ENCODE data around the gene WDR88. TPM values are rescaled to one million over a fixed set of nuclear protein-coding genes. Genes with fewer than 3 reads are reported as not detected.

The WDR88 gene
- total and polyA plus RNA-seq, 2 of the 13 experiments (the other 11 are each of a cell fraction or from before 2014, with no cell fraction given), result not detected

DNA sequence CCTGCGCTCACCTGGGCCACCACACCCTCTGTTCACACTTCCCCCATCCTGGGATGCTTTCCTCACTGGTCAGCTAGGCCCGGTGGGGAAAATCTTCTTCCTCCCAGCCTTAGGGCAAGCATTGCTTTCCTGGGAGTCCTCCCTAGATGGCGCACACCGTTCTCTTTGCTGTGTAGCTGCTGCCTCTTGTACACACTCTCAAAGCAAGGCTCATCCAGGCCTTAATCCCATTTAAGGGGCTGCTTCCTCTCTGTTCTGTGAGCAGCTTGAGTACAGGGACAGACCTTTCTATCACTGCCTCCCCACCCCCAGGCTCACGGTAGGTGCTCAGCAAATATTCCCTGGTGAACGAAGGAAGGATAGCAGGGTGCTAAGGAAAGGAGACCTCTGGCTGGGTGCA is 82.7 kb downstream of the WDR88 start (continued):
- TF ChIP-seq XRCC5 (optimal IDR thresholded peaks at IDR 0.05; ENCODE audit: low read length) (peak; percentile 58), ZFX (CRISPR knock-in tag; IDR thresholded peaks at IDR 0.05; ENCODE audit: low read depth) (peak; percentile 53)

DNA sequence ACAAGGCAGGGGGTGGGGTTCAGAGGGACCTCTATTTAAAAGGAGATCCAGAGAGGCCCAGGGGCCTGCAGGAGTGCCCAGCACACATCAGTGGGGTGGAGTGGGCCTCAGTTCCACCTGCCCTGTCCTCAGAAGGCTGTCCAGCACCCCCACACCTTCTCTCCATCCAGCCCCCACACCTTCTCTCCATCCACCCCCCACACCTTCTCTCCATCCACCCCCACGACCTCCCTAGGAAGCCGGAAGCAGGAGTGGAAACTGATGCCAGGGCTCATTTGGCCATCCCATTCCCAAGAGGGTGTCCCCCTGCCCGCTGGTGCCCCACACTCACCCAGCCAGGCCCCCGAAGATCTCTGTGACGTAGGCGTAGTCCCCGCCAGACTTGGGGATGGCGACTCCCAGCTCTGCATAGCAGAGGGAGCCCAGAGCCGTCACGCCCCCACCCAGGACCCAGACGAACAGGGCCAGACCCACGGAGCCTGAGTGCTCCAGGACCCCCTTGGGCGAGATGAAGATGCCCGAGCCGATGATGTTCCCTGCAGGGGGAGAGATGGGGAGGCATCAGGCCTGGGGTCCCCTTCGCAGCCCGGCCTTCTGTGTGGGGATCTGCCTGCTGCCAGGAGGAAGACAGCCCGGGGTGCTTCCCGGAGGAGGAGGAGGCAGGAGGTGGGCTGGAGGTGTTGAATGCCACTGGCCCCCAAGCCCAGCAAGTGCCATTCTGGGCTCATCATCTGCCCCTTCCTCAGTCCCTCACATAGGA is 83.7 kb downstream of the WDR88 start:
- in situ Hi-C loops (cut with HindIII; ENCODE audit: extremely low pct_ligation_motif_present, low pct_unique_long_range_greater_than_20kb), result no loop called here
- DNase-seq (ENCODE audit: low spot score) (no peak), FAIRE-seq (no peak), ATAC-seq (no peak)
- no peaks in the 10 kb centered on the region for H3K36me3 ChIP-seq (replicated peaks in 1 of 2; ENCODE audit: control insufficient read depth in 1 of 2, insufficient read depth in 2 of 2, low read length in 2 of 2)
- no peak overlapping the region for H3K9ac ChIP-seq (ENCODE audit: insufficient read depth, low read depth, low read length)
- peak overlapping the region; percentile 57; the same call in 1 of the 2 replicates for H3K4me2 ChIP-seq (ENCODE audit: low read depth, low read length)
- ChIA-PET CTCF (ENCODE audit: low intra/inter-chr PET ratio, low total read pairs) (no interaction called here), POLR2A (no interaction called here)
- no peaks in the 10 kb centered on the region for H4K20me1 ChIP-seq (ENCODE audit: insufficient read depth, low read length)
- no peaks in the 10 kb centered on the region for H3K9me3 ChIP-seq (ENCODE audit: low read length)
- H3K4me3 ChIP-seq (replicated peaks in 1 of 3; ENCODE audit: insufficient read depth in 1 of 3, low read depth in 2 of 3, low read length in 3 of 3), result peak overlapping the region in 1 of 3 experiments; percentile 32; a peak in 1 of 6 replicates
- no peaks in the 10 kb centered on the region for H3K79me2 ChIP-seq (ENCODE audit: insufficient read depth, low read length)
- H3K4me1 ChIP-seq (ENCODE audit: insufficient read depth, low read length), result peaks cover 41% of the 10 kb centered on the region
- BruUV-seq (replicated peaks), result no TSS peak
- H3K27me3 ChIP-seq (ENCODE audit: control insufficient read depth in 1 of 2, insufficient read depth in 2 of 2, low read length in 2 of 2), result peaks cover 12 to 28% of the 10 kb centered on the region in 2 experiments
- H2AFZ ChIP-seq (ENCODE audit: low read length), result no peak overlapping the region
- intact Hi-C loops (cut with micrococcal nuclease; ENCODE audit: unreplicated experiment), result no loop called here
- 58% methylated on average over 7 of the region's 19 CpGs for WGBS (ENCODE audit: low lambda C conversion rate)
- no peak overlapping the region for H3K27ac ChIP-seq (ENCODE audit: extremely low read length, insufficient read depth, low read length)
- TF ChIP-seq ZNF136 (CRISPR knock-in tag; IDR thresholded peaks at IDR 0.05; ENCODE audit: low read depth) (no peak), SALL2 (CRISPR knock-in tag; IDR thresholded peaks at IDR 0.05) (no peak), SSRP1 (CRISPR knock-in tag; IDR thresholded peaks at IDR 0.05) (no peak), SPEN (CRISPR knock-in tag; IDR thresholded peaks at IDR 0.05; ENCODE audit: low read depth) (no peak), NCOA2 (CRISPR knock-in tag; IDR thresholded peaks at IDR 0.05) (no peak)
- TF ChIP-seq, protein P1, sequence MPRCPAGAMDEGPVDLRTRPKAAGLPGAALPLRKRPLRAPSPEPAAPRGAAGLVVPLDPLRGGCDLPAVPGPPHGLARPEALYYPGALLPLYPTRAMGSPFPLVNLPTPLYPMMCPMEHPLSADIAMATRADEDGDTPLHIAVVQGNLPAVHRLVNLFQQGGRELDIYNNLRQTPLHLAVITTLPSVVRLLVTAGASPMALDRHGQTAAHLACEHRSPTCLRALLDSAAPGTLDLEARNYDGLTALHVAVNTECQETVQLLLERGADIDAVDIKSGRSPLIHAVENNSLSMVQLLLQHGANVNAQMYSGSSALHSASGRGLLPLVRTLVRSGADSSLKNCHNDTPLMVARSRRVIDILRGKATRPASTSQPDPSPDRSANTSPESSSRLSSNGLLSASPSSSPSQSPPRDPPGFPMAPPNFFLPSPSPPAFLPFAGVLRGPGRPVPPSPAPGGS (CRISPR knock-in tag; IDR thresholded peaks at IDR 0.05), result no peak
